Measurements from ENCODE around the gene RSAD1.

RSAD1 gene

GRCh38 chr17:50459756-50460155 lies 18.9 kb upstream of the RSAD1 start:
- no peaks in the 10 kb centered on the region for H3K9me3 ChIP-seq
- H3K4me1 ChIP-seq = no peaks in the 10 kb centered on the region
- H3K36me3 ChIP-seq = peaks cover 0 to 48% (median 8%) of the 10 kb centered on the region in 3 donors
- no peak for DNase-seq
- H3K27me3 ChIP-seq = no peaks in the 10 kb centered on the region
- intact Hi-C loops (cut with DNase I; ENCODE audit: low total_unique reads) = no loop called here
- H3K27ac ChIP-seq = no peak overlapping the region
- H3K4me3 ChIP-seq = no peak overlapping the region
- TF ChIP-seq CTCF (IDR thresholded peaks at IDR 0.05) = no peak

GRCh38 chr17:50460831-50461526 lies 17.7 kb upstream of the RSAD1 start:
- intact Hi-C loops (cut with DNase I; ENCODE audit: low total_unique reads) = no loop called here
- Histone ChIP-seq H3K27me3 (no peaks in the 10 kb centered on the region), H3K27ac (no peak overlapping the region), H3K4me1 (no peaks in the 10 kb centered on the region), H3K36me3 (peaks cover 0 to 55% (median 8%) of the 10 kb centered on the region in 3 donors), H3K9me3 (no peaks in the 10 kb centered on the region), H3K4me3 (no peak overlapping the region)
- no peak for TF ChIP-seq CTCF (IDR thresholded peaks at IDR 0.05)
- no peak for DNase-seq

- H3K9me3 ChIP-seq = no peaks in the 10 kb centered on the region
- no peaks in the 10 kb centered on the region for H3K4me1 ChIP-seq
- TF ChIP-seq CTCF (IDR thresholded peaks at IDR 0.05) = no peak
- peaks cover 0 to 4% of the 10 kb centered on the region in 2 donors for H3K27me3 ChIP-seq
- DNase-seq = no peak
- no peak overlapping the region for H3K4me3 ChIP-seq
- intact Hi-C loops (cut with DNase I; ENCODE audit: low total_unique reads) = no loop called here
- no peak overlapping the region for H3K27ac ChIP-seq
- H3K36me3 ChIP-seq = peaks cover 0 to 55% (median 8%) of the 10 kb centered on the region in 3 donors
These were observed 17.0 kb upstream of the RSAD1 start for GRCh38 chr17:50461550-50462132.

GRCh38 chr17:50462446-50462845 lies 16.2 kb upstream of the RSAD1 start:
- H3K4me3 ChIP-seq = no peak overlapping the region
- TF ChIP-seq CTCF (IDR thresholded peaks at IDR 0.05) = no peak
- peaks cover 0 to 12% of the 10 kb centered on the region in 2 donors for H3K27me3 ChIP-seq
- H3K9me3 ChIP-seq = no peaks in the 10 kb centered on the region
- no peak for DNase-seq
- intact Hi-C loops (cut with DNase I; ENCODE audit: low total_unique reads) = no loop called here
- no peaks in the 10 kb centered on the region for H3K4me1 ChIP-seq
- H3K27ac ChIP-seq = no peak overlapping the region
- peaks cover 0 to 55% (median 8%) of the 10 kb centered on the region in 3 donors for H3K36me3 ChIP-seq

- intact Hi-C loops (cut with DNase I; ENCODE audit: low total_unique reads) = no loop called here
- Histone ChIP-seq H3K36me3 (peaks cover 0 to 55% (median 8%) of the 10 kb centered on the region in 3 donors), H3K9me3 (no peaks in the 10 kb centered on the region), H3K4me3 (no peak overlapping the region), H3K27ac (no peak overlapping the region), H3K4me1 (peaks cover 0 to 14% (median 10%) of the 10 kb centered on the region in 4 donors), H3K27me3 (peaks cover 0 to 29% of the 10 kb centered on the region in 2 donors)
- no peak for TF ChIP-seq CTCF (IDR thresholded peaks at IDR 0.05)
- DNase-seq = no peak
These were observed 14.5 kb upstream of the RSAD1 start for GRCh38 chr17:50464121-50464520.

Measured in tibial artery (tissue), 4 donors.